Measurements from ENCODE around the gene CYFIP2. TPM values are rescaled to one million over a fixed set of nuclear protein-coding genes. Genes with fewer than 3 reads are reported as not detected.

Gene CYFIP2
- total RNA-seq, 1 experiment from 2014 or later, result 95.3 TPM

GRCh38 chr5:157289164-157289819 lies 23.4 kb downstream of the CYFIP2 start:
- ChIA-PET CTCF (no interaction called here), POLR2A (no interaction called here)
- Mint-ChIP-seq H3K4me1 (no peaks in the 10 kb centered on the region), H3K9me3 (no peaks in the 10 kb centered on the region), H3K36me3 (peaks cover 28% of the 10 kb centered on the region), H3K27ac (no peak overlapping the region), H3K27me3 (ENCODE audit: low read depth) (no peaks in the 10 kb centered on the region), H3K4me3 (no peak overlapping the region)
- DNase-seq (ENCODE audit: low spot score), result no peak
- ATAC-seq, result no peak
- no peak for TF ChIP-seq GABPB1 (CRISPR knock-in tag; IDR thresholded peaks at IDR 0.05)
- TF ChIP-seq USF2 (CRISPR knock-in tag; IDR thresholded peaks at IDR 0.05), result no peak
- TF ChIP-seq CREM (CRISPR knock-in tag; IDR thresholded peaks at IDR 0.05), result no peak
- TF ChIP-seq ZNF671 (CRISPR knock-in tag; IDR thresholded peaks at IDR 0.05), result no peak
- TF ChIP-seq ZNF263 (CRISPR knock-in tag; IDR thresholded peaks at IDR 0.05; ENCODE audit: low read depth), result no peak
- TF ChIP-seq ATF3 (CRISPR knock-in tag; conservative IDR thresholded peaks at IDR 0.05), result no peak
- TF ChIP-seq E2F4 (CRISPR knock-in tag; IDR thresholded peaks at IDR 0.05; ENCODE audit: borderline replicate concordance, low read depth), result no peak
- no peak for TF ChIP-seq IRF1 (CRISPR knock-in tag; IDR thresholded peaks at IDR 0.05)
- no peak for TF ChIP-seq TEAD4 (CRISPR knock-in tag; IDR thresholded peaks at IDR 0.05)
- no peak for TF ChIP-seq E2F5 (CRISPR knock-in tag; IDR thresholded peaks at IDR 0.05)
- TF ChIP-seq GTF2I (CRISPR knock-in tag; conservative IDR thresholded peaks at IDR 0.05), result no peak
- TF ChIP-seq MYBL2 (CRISPR knock-in tag; IDR thresholded peaks at IDR 0.05), result no peak
- no peak for TF ChIP-seq FOXK1 (CRISPR knock-in tag; IDR thresholded peaks at IDR 0.05)
- no peak for TF ChIP-seq SMAD4 (CRISPR knock-in tag; IDR thresholded peaks at IDR 0.05)
- TF ChIP-seq RELA (CRISPR knock-in tag; IDR thresholded peaks at IDR 0.05; ENCODE audit: borderline replicate concordance), result no peak

- ATAC-seq, result no peak
- TF ChIP-seq PRDM15 (CRISPR knock-in tag; IDR thresholded peaks at IDR 0.05) (no peak), NR2C2 (CRISPR knock-in tag; IDR thresholded peaks at IDR 0.05) (no peak), HMGXB4 (CRISPR knock-in tag; IDR thresholded peaks at IDR 0.05) (no peak), ESRRA (CRISPR knock-in tag; IDR thresholded peaks at IDR 0.05; ENCODE audit: borderline replicate concordance) (no peak), ZBTB21 (CRISPR knock-in tag; IDR thresholded peaks at IDR 0.05; ENCODE audit: borderline replicate concordance) (no peak), SMAD3 (CRISPR knock-in tag; IDR thresholded peaks at IDR 0.05; ENCODE audit: borderline replicate concordance) (no peak), ZNF416 (CRISPR knock-in tag; IDR thresholded peaks at IDR 0.05) (no peak), OVOL2 (CRISPR knock-in tag; IDR thresholded peaks at IDR 0.05; ENCODE audit: borderline replicate concordance) (no peak), RELA (CRISPR knock-in tag; IDR thresholded peaks at IDR 0.05; ENCODE audit: borderline replicate concordance) (no peak), ZNF263 (CRISPR knock-in tag; IDR thresholded peaks at IDR 0.05; ENCODE audit: low read depth) (no peak), NFYB (CRISPR knock-in tag; conservative IDR thresholded peaks at IDR 0.05; ENCODE audit: low read depth) (no peak), NFATC4 (CRISPR knock-in tag; IDR thresholded peaks at IDR 0.05) (no peak), FOXJ3 (CRISPR knock-in tag; IDR thresholded peaks at IDR 0.05; ENCODE audit: borderline replicate concordance) (no peak)
Observed at GRCh38 chr5:157290156-157290980, 24.4 kb downstream of the CYFIP2 start.

More at GRCh38 chr5:157290156-157290980, 24.4 kb downstream of the CYFIP2 start:
- Mint-ChIP-seq H3K4me3 (no peak overlapping the region), H3K27ac (no peak overlapping the region), H3K27me3 (ENCODE audit: low read depth) (no peaks in the 10 kb centered on the region), H3K36me3 (peaks cover 29% of the 10 kb centered on the region), H3K9me3 (no peaks in the 10 kb centered on the region), H3K4me1 (no peaks in the 10 kb centered on the region)
- ChIA-PET CTCF (no interaction called here), POLR2A (no interaction called here)
- DNase-seq (ENCODE audit: low spot score), result no peak

Measured in WTC11 (cell line).